ENCODE measurements around the gene RGS3. TPM values are rescaled to one million over a fixed set of nuclear protein-coding genes. Genes with fewer than 3 reads are reported as not detected.

Gene RGS3
- total RNA-seq, 4 donors from 2014 or later, result 16.2 to 75.6 (median 54.9) TPM

GRCh38 chr9:113613815-113614413 lies 150.4 kb downstream of the RGS3 start:
- Histone ChIP-seq H3K36me3 (no peaks in the 10 kb centered on the region), H3K27me3 (no peaks in the 10 kb centered on the region), H3K4me3 (no peak overlapping the region), H3K9me3 (no peaks in the 10 kb centered on the region), H3K27ac (peak overlapping the region; percentile 76 to 81), H3K4me1 (peaks cover 8 to 16% of the 10 kb centered on the region in 2 donors)
- DNase-seq, result no peak
- TF ChIP-seq POLR2A (IDR thresholded peaks at IDR 0.05), result no peak
- TF ChIP-seq CTCF (IDR thresholded peaks at IDR 0.05), result no peak
- intact Hi-C loops (cut with DNase I; ENCODE audit: low total_unique reads), result no loop called here

GRCh38 chr9:113614843-113615648 lies 151.5 kb downstream of the RGS3 start:
- H3K4me3 ChIP-seq, result no peak overlapping the region

GRCh38 chr9:113616116-113616515 lies 152.6 kb downstream of the RGS3 start:
- H3K9me3 ChIP-seq, result no peaks in the 10 kb centered on the region
- H3K27me3 ChIP-seq, result no peaks in the 10 kb centered on the region
- DNase-seq, result no peak
- peak overlapping the region; percentile 76 to 81 for H3K27ac ChIP-seq
- no peaks in the 10 kb centered on the region for H3K36me3 ChIP-seq
- intact Hi-C loops (cut with DNase I; ENCODE audit: low total_unique reads), result no loop called here
- peaks cover 11 to 18% of the 10 kb centered on the region in 2 donors for H3K4me1 ChIP-seq
- TF ChIP-seq CTCF (IDR thresholded peaks at IDR 0.05) (no peak), POLR2A (IDR thresholded peaks at IDR 0.05) (no peak)
- H3K4me3 ChIP-seq, result no peak overlapping the region

More at GRCh38 chr9:113614843-113615648, 151.5 kb downstream of the RGS3 start:
- Histone ChIP-seq H3K36me3 (no peaks in the 10 kb centered on the region), H3K27ac (peak overlapping the region; percentile 76 to 81), H3K27me3 (no peaks in the 10 kb centered on the region), H3K4me1 (peaks cover 8 to 11% of the 10 kb centered on the region in 2 donors), H3K9me3 (no peaks in the 10 kb centered on the region)
- intact Hi-C loops (cut with DNase I; ENCODE audit: low total_unique reads), result no loop called here
- DNase-seq, result peak; percentile 44 to 74
- no peak for TF ChIP-seq CTCF (IDR thresholded peaks at IDR 0.05)

DNA sequence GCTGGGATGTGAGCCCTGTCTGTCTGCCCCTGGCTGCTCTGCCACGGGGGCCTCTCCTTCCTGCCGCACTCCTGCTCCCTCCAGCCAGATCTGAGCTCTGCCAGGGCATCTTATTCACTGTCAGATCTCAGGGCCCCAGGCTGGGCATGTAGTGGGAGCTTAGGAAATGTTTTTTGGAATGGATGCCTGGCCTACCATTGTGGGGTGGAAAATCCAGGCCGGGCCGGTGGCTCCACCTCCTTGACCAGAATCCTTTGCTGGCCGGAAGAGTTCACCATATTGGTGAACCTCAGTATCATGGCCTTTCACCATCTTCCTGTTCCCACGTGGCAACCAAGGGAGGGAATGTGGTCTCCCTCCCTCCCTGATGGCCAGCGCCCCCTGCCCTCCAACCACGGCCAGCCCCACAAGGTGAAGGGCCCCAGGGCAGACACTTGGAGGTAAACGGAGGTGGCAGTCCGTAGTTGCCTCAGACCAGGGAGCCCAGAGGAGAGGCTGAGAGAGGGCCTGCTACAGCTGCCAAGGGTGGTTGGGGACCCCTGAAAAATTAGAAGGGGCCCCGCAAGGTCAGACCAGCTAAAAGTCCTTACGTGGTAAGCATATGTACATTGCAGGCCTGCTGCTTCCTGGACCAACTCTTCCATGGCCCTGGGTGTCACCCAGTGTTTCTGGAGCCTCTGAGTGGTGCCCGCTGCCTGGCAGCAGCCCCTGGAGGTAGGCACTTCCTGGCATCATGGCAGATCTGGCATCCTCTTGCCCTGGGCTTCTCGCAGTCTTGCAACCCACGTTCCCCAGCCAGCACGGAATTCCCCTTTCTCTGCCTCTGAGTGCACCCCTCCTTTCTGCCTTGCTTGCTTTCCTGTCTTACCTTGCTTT lies 153.3 kb downstream of the RGS3 start:
- H3K27me3 ChIP-seq, result no peaks in the 10 kb centered on the region
- H3K9me3 ChIP-seq, result no peaks in the 10 kb centered on the region
- no peak overlapping the region for H3K4me3 ChIP-seq
- intact Hi-C loops (cut with DNase I; ENCODE audit: low total_unique reads), result no loop called here
- no peaks in the 10 kb centered on the region for H3K36me3 ChIP-seq
- no peak for TF ChIP-seq POLR2A (IDR thresholded peaks at IDR 0.05)
- TF ChIP-seq CTCF (IDR thresholded peaks at IDR 0.05), result no peak
- peaks cover 12 to 20% of the 10 kb centered on the region in 2 donors for H3K4me1 ChIP-seq
- no peak for DNase-seq
- peak overlapping the region; percentile 76 to 81 for H3K27ac ChIP-seq
